Neural crest cell (in vitro differentiated cells): ENCODE measurements around the gene RFC2. TPM values are rescaled to one million over a fixed set of nuclear protein-coding genes. Genes with fewer than 3 reads are reported as not detected.
A peak's percentile ranks its signal among the peaks of the same experiment; 100 is the strongest.

Source experiments
- DNase-seq: peaks from one replicate; pipeline ENCODE4 v3.0.0; 2021; ENCODE audit warnings: low read depth, mixed read lengths, low spot score
- H3K27ac Mint-ChIP-seq: one replicate; pipeline ENCODE4 v1.8.0; 2021; ENCODE audit warnings: mild to moderate bottlenecking, mixed read lengths; ENCODE audit not compliant: unreplicated experiment
- H3K27me3 Mint-ChIP-seq: 2 replicates; pipeline ENCODE4 v1.8.0; 2021; ENCODE audit warnings: low read depth, mild to moderate bottlenecking, mixed read lengths
- H3K36me3 Mint-ChIP-seq: 2 replicates; pipeline ENCODE4 v1.8.0; 2021; ENCODE audit warnings: low read depth, mild to moderate bottlenecking, mixed read lengths
- H3K4me1 Mint-ChIP-seq: 2 replicates; pipeline ENCODE4 v1.8.0; 2021; ENCODE audit warnings: mixed read lengths
- H3K4me3 Mint-ChIP-seq: one replicate; pipeline ENCODE4 v1.8.0; 2021; ENCODE audit warnings: mild to moderate bottlenecking, mixed read lengths
- H3K9me3 Mint-ChIP-seq: 2 replicates; pipeline ENCODE4 v1.8.0; 2021; ENCODE audit warnings: mixed read lengths
- total RNA-seq: library from RNA; stranded (reverse); gene quantifications from 2 replicates; pipeline ENCODE4 v1.2.1, GENCODE V29; 2021
- TF ChIP-seq, protein P1 (sequence below): fragments of 200-600 bp; sonication (generic); conservative IDR thresholded peaks from 2 replicates; pipeline ENCODE4 v1.5.0; 2021; ENCODE audit warnings: antibody characterized with exemption, mild to moderate bottlenecking

RFC2 gene
- total RNA-seq, 1 donor from 2014 or later: 77.0 TPM

DNA sequence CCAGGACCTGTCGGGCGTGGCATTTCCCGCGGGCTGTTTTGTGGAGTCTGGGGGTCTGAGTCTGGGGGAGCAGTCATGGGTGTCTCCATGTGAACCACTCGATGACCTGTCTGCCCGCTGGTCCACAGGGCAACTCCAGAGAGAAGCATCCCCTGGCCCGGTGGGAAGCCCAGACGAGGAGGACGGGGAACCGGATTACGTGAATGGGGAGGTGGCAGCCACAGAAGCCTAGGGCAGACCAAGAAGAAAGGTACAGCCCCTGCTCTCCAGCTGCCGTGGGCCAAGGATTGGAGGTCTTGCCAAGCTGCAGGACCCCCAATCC lies 29.7 kb downstream of the RFC2 start:
- no peaks in the 10 kb centered on the region for H3K27me3 Mint-ChIP-seq
- H3K9me3 Mint-ChIP-seq: no peaks in the 10 kb centered on the region
- peaks cover 6% of the 10 kb centered on the region for H3K36me3 Mint-ChIP-seq
- H3K4me3 Mint-ChIP-seq: no peak overlapping the region
- DNase-seq: no peak
- no peak overlapping the region for H3K27ac Mint-ChIP-seq
- TF ChIP-seq, protein P1, sequence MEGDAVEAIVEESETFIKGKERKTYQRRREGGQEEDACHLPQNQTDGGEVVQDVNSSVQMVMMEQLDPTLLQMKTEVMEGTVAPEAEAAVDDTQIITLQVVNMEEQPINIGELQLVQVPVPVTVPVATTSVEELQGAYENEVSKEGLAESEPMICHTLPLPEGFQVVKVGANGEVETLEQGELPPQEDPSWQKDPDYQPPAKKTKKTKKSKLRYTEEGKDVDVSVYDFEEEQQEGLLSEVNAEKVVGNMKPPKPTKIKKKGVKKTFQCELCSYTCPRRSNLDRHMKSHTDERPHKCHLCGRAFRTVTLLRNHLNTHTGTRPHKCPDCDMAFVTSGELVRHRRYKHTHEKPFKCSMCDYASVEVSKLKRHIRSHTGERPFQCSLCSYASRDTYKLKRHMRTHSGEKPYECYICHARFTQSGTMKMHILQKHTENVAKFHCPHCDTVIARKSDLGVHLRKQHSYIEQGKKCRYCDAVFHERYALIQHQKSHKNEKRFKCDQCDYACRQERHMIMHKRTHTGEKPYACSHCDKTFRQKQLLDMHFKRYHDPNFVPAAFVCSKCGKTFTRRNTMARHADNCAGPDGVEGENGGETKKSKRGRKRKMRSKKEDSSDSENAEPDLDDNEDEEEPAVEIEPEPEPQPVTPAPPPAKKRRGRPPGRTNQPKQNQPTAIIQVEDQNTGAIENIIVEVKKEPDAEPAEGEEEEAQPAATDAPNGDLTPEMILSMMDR: no peak
- H3K4me1 Mint-ChIP-seq: no peaks in the 10 kb centered on the region

DNA sequence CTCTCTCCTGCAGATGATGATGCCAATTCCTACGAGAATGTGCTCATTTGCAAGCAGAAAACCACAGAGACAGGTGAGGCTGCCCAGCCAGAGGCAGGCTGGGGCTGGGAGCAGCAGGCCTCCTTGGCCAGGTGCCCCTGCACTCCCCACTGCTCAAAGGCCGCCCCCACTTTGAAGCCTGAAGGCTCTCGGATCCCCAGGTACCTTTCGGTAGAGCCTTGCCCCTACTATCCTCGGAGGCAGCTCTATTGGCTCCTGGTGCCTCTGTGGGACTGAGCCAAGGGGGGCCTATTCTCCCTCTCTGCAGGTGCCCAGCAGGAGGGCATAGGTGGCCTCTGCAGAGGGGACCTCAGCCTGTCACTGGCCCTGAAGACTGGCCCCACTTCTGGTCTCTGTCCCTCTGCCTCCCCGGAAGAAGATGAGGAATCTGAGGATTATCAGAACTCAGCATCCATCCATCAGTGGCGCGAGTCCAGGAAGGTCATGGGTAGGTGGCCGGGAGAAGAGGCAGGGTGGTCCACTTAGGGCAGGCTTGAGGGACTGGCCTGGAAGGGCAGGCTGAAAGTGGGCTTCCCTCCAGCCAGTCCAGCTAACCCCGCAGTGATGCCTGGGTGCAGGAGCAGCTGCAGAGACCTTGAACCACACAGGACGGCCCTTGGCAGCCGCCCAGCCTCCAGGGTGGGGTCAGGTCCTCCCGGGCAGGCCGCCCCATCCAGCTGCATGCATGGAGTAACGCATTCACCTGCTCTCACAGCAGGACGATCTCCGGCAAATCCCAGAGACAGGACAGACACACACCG lies 30.3 kb downstream of the RFC2 start:
- no peak for DNase-seq
- Mint-ChIP-seq H3K9me3 (no peaks in the 10 kb centered on the region), H3K4me1 (no peaks in the 10 kb centered on the region), H3K36me3 (peaks cover 6% of the 10 kb centered on the region), H3K27me3 (no peaks in the 10 kb centered on the region), H3K27ac (no peak overlapping the region), H3K4me3 (no peak overlapping the region)
- TF ChIP-seq, protein P1: no peak

DNA sequence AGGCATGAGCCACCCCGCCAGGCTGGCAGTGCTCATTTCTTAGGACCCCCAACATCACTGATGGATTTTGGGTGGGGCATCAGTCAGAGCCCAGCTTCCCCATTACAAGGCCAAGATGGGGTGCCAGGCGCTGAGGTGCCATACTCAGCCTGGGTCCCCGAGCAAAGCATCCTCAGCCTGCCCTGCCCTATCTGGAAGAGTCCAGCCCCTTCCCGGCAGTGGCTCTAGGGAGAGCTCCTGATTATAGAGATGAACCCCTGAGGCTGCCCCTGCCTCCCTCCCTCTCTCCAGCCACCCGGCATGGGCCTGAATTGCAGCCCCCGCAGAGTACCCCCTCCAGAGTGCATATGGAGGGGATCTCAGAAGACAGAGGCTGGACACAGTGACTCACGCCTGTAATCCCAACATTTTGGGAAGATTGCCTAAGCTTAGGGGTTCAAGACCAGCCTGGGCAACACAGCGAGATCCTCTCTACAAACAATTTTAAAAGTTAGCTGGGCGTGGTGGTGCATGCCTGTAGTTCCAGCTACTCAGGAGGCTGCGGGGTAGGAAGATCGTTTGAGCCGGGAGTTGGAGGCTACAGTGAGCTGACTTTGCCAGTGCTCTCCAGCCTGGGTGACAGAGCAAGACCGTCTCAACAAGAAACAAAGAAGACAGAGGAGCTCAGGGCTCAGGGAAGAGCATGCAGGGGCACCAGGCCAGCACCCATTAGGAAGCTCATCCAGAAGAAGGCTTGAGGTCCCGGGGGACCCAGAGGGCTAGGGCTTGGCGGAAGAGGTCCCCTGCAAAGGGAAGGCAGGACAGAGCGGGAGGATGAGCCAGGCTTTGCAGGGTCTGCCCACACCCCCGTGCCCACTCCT lies 31.1 kb downstream of the RFC2 start:
- no peak for DNase-seq
- no peaks in the 10 kb centered on the region for H3K27me3 Mint-ChIP-seq
- H3K4me3 Mint-ChIP-seq: peak overlapping the region; percentile 6
- TF ChIP-seq, protein P1: no peak
- H3K27ac Mint-ChIP-seq: no peak overlapping the region
- peaks cover 6% of the 10 kb centered on the region for H3K36me3 Mint-ChIP-seq
- no peaks in the 10 kb centered on the region for H3K9me3 Mint-ChIP-seq
- H3K4me1 Mint-ChIP-seq: no peaks in the 10 kb centered on the region

DNA sequence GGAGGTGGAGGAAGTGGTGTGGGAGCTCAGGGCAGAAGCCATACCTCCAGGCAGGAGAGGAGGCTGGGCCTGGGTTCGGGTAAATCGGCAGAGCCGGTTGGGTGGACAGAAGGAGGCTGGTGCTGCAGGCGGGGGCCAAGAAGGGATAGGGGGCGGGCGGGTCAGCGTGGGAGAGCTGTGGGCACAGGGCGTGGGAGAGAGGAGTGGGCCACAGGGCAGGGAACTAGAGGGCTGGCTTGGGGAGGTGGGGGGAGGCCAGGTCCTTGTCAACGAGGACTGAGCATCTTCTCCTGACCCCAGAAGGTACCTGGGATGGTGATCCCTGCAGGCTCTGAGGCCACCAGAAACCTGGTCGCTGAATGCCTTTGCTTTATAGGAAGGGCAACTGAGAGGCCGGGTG lies 32.5 kb downstream of the RFC2 start:
- no peak for DNase-seq
- H3K36me3 Mint-ChIP-seq: peaks cover 4% of the 10 kb centered on the region
- no peak overlapping the region for H3K4me3 Mint-ChIP-seq
- H3K27ac Mint-ChIP-seq: no peak overlapping the region
- no peaks in the 10 kb centered on the region for H3K27me3 Mint-ChIP-seq
- TF ChIP-seq, protein P1: no peak
- no peaks in the 10 kb centered on the region for H3K9me3 Mint-ChIP-seq
- no peaks in the 10 kb centered on the region for H3K4me1 Mint-ChIP-seq

DNA sequence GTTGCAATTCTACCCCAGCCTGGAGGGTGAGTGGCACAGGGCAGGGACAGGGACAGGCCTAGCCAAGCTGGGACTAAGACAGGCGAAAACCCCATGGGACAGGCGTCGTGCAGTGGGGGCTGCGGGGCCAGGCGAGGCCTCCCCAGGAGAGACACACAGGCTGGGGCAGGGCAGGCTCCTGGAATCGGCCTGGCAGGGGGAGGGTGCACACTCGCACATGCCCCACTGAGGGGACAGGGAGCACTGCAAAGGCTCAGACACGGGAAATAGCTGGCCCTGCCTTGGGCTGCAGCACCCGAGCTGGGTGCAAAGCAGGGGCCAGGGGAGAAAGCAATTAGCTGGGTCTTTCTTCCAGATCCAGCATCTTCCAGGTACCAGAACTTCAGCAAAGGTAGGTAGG lies 34.0 kb downstream of the RFC2 start:
- DNase-seq: no peak
- TF ChIP-seq, protein P1: no peak
- no peak overlapping the region for H3K4me3 Mint-ChIP-seq
- no peaks in the 10 kb centered on the region for H3K27me3 Mint-ChIP-seq
- H3K36me3 Mint-ChIP-seq: no peaks in the 10 kb centered on the region
- H3K9me3 Mint-ChIP-seq: no peaks in the 10 kb centered on the region
- H3K4me1 Mint-ChIP-seq: no peaks in the 10 kb centered on the region
- H3K27ac Mint-ChIP-seq: no peak overlapping the region
